T-helper 9 cell (primary cell): ENCODE results near the gene PDK2.

Source experiments
- DNase-seq: peaks from one replicate; pipeline ENCODE4 v3.0.0-alpha.2; 2020

Gene PDK2

GRCh38 chr17:50153650-50154575, 58.8 kb downstream of the PDK2 start:
- no peak for DNase-seq

- DNase-seq: no peak
These were observed 59.5 kb downstream of the PDK2 start for GRCh38 chr17:50154604-50155003.

DNA sequence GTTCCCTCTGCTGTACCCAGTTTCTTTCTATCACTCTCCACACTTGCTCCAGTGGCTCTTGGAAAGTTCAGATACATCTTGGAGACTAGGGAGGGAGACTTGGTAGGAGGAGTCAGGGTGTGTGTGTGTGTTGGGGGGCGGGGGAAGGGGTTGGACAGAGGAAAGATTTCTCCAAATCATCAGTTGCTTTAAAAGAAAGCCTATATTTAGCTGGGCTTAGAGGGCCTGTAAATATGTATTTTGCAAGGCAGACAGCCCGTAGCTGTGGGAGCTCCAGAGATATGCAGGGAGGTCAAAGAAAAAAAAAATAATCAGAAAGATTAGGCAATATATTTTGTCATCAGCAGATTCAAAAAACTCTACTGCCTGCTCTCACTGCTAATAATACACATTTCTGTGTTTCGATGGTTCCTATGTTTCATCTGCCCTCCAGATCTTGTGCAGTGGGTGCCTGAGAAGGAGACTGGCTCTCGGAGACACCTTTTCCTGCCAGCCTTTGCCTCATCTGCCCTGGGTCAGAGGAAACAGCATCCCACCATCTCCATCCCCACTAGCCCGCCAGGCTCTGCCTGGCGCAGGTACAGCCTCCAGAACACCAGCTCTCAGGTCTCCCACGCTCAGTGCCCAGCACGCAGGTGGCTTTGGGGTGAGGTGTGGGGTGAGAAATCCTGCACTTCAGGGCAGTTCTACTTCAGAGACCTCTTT, 60.1 kb downstream of the PDK2 start:
- no peak for DNase-seq

- no peak for DNase-seq
These were observed 62.7 kb downstream of the PDK2 start for GRCh38 chr17:50157891-50158290.

GRCh38 chr17:50161023-50161910, 66.1 kb downstream of the PDK2 start:
- DNase-seq: peak; percentile 94
